IMR-90 (cell line): ENCODE measurements around the gene RFTN1.

Experiments
- BHLHE40 ChIP-seq: fragments of 150-350 bp; IDR thresholded peaks from 2 replicates; pipeline ENCODE4 v1.6.1; 2016; ENCODE audit warnings: mild to moderate bottlenecking, low read depth, low read length
- CEBPB ChIP-seq: IDR thresholded peaks from 2 replicates; pipeline ENCODE4 v1.6.1; 2012; ENCODE audit warnings: low read depth, low read length, improper control_type of control experiment
- CHD1 ChIP-seq: IDR thresholded peaks from 2 replicates; pipeline ENCODE4 v1.6.1; 2012; ENCODE audit warnings: low read depth, low read length, improper control_type of control experiment
- CTCF ChIP-seq: conservative IDR thresholded peaks from 2 replicates; pipeline ENCODE4 v1.5.1; 2012; ENCODE audit warnings: mild to moderate bottlenecking, low read depth, low read length, improper control_type of control experiment
- ELK1 ChIP-seq: fragments of 150-350 bp; IDR thresholded peaks from 2 replicates; pipeline ENCODE4 v1.6.1; 2016; ENCODE audit warnings: low read depth, mild to moderate bottlenecking, low read length, moderate library complexity, borderline replicate concordance
- MXI1 ChIP-seq: IDR thresholded peaks from 2 replicates; pipeline ENCODE4 v1.6.1; 2012; ENCODE audit warnings: low read depth, mild to moderate bottlenecking, low read length, moderate library complexity, borderline replicate concordance
- POLR2A ChIP-seq: IDR thresholded peaks from 2 replicates; pipeline ENCODE4 v1.6.1; 2012; ENCODE audit warnings: mild to moderate bottlenecking, low read depth, low read length
- RAD21 ChIP-seq: IDR thresholded peaks from 2 replicates; pipeline ENCODE4 v1.6.1; 2012; ENCODE audit warnings: low read length, improper control_type of control experiment

GRCh38 chr3:16352428-16352827 lies 161.1 kb downstream of the RFTN1 start:
- TF ChIP-seq CTCF = no peak
- no peak for TF ChIP-seq ELK1
- TF ChIP-seq CHD1 = no peak
- TF ChIP-seq CEBPB = no peak
- TF ChIP-seq POLR2A = no peak
- TF ChIP-seq RAD21 = no peak
- TF ChIP-seq MXI1 = no peak
- no peak for TF ChIP-seq BHLHE40
